Measurements from ENCODE around the gene SMNDC1.

DNA sequence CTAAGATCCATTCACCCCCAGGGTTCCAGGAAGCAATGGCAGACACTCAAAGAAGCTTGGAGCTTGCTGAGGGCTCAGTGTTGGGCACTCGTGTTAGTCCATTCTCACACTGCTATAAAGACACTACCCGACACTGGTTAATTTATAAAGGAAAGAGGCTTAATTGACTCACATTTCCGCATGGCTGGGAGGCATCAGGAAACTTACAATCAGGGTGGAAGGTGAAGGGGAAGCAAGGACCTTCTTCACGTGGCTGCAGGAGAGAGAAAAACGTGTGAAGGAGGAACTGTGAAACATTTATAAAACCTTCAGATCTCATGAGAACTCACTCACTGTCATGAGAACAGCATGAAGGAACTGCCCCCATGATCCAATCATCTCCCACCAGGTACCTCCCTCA lies 44.7 kb upstream of the SMNDC1 start:
- TF ChIP-seq, protein P1, sequence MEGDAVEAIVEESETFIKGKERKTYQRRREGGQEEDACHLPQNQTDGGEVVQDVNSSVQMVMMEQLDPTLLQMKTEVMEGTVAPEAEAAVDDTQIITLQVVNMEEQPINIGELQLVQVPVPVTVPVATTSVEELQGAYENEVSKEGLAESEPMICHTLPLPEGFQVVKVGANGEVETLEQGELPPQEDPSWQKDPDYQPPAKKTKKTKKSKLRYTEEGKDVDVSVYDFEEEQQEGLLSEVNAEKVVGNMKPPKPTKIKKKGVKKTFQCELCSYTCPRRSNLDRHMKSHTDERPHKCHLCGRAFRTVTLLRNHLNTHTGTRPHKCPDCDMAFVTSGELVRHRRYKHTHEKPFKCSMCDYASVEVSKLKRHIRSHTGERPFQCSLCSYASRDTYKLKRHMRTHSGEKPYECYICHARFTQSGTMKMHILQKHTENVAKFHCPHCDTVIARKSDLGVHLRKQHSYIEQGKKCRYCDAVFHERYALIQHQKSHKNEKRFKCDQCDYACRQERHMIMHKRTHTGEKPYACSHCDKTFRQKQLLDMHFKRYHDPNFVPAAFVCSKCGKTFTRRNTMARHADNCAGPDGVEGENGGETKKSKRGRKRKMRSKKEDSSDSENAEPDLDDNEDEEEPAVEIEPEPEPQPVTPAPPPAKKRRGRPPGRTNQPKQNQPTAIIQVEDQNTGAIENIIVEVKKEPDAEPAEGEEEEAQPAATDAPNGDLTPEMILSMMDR (IDR thresholded peaks at IDR 0.05; ENCODE audit: insufficient read depth, low read length, poor library complexity, severe bottlenecking), result no peak
- no peak for TF ChIP-seq EZH2phosphoT487 (conservative IDR thresholded peaks at IDR 0.05; ENCODE audit: low read length)
